DMS114 treated with DMSO at 0.1 percent for 48 hours (cell line): Measurements from ENCODE around the gene LLGL1.
A peak's percentile ranks its signal among the peaks of the same experiment; 100 is the strongest.

Source experiments
- DNase-seq: peaks from one replicate; lab custom pipeline; 2025; ENCODE audit not compliant: unreplicated experiment; lab: John Stamatoyannopoulos, UW

Gene LLGL1

DNA sequence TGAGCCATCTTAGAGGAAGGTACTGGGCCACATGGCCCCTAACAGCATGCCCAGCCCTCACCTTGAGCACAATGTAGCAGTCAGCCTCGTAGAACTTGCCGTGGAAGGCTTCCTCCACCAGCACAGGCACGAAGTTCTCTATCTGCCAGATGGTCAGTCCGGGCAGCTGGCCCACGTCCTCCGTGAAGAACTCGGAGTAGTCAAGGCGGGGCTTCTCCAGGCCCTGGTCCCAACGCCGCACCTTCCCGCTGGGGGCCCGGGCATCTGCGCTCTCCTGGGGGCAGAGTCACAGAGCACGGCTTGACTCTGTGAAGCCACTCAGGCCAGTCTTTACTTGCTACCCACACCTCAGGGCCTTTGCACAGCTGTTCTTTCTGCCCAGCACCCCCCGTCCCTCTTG, 25.8 kb downstream of the LLGL1 start:
- DNase-seq = no peak

DNA sequence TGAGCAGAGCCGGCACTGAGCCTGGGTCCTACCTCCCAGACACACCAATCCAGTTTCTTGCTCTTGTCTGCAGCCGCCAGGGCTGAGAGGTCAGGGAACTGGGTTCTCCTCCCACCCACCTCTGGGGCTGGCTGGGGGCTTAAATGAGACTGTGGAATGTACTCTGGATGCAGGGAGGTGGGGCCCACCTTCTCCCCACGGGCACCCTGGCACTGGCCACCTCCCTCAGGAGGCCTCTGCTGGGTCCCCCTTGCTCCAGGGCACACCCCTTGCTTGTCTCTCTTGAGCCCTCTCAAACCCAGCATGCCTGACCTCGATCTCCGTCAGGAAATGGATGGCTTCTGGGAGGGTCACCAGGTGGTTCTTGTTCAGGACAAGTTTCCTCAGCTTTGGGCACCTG, 26.7 kb downstream of the LLGL1 start:
- DNase-seq = no peak

DNA sequence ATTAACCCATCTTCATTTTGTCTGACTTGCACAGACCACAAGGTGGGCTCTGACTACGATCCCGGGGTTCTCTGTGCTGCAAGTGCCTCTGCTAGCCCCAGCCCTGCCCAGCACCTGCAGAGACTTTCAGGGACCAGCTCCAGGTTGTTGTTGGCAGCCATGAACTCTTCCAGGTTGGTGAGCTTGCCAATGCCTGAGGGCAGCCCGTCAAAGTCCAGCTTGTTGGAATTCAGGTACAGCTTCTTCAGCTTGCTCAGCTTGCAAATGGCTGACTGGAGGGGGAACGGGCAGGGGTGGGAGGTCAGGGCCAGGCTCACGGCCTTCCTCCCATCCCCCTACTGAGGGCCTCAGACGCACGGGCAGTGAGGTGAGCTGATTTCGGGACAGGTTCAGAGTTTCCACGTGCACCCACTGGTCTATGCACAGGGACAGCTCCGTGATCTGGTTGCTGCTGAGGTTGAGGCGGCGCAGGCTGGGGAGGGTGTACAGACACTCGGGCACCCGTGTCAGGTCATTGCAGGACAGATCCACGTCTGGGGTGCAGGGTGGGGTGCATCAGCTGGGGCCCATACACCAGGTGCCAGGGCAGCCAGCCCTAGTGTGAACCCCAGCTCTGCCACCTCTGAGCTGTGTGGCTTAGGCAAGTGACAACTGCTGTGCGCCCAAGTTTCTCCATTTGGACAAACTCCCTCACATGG, 27.9 kb downstream of the LLGL1 start:
- DNase-seq = no peak

DNA sequence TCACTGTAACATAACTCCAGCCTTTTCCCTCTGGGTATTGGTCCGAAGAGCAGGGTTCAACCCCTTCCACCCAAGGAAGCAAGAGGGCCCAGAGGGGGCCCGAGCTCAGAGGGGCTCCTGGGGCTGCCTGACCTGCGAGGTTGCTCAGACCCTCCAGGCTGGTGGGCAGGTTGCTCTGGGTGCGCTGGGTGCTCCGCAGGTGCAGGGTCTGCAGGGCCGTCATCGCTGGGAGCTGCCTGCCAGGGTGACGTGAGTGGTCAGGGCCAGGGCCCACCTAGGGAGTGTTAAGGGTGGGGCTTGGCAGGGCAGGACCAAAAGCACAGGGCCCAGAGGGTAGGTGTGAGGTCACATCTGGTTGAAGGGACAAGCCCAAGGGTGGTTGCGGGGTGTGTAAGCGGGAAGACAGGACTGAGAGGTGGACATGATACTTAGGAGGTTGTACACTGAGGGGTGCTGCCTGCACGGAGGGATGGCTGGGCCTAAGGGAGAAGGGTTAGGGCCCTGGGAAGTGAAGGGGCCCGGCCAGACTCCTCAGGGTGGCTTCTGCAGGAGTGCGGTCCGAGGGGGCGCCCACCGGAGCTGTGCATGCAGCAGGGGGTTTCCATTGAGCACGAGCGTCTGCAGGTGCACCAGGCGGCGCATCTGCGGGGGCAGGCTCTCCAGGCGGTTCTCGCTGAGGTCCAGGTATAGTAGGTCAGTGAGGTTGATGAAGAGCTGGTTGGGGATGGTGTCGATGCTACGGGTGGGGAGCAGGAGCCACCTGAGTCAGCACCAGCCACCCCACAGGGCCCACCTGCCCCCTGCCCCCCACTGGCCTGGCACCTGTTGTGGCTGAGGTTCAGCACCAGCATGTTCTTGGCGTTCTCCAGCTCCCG, 28.7 kb downstream of the LLGL1 start:
- no peak for DNase-seq

DNA sequence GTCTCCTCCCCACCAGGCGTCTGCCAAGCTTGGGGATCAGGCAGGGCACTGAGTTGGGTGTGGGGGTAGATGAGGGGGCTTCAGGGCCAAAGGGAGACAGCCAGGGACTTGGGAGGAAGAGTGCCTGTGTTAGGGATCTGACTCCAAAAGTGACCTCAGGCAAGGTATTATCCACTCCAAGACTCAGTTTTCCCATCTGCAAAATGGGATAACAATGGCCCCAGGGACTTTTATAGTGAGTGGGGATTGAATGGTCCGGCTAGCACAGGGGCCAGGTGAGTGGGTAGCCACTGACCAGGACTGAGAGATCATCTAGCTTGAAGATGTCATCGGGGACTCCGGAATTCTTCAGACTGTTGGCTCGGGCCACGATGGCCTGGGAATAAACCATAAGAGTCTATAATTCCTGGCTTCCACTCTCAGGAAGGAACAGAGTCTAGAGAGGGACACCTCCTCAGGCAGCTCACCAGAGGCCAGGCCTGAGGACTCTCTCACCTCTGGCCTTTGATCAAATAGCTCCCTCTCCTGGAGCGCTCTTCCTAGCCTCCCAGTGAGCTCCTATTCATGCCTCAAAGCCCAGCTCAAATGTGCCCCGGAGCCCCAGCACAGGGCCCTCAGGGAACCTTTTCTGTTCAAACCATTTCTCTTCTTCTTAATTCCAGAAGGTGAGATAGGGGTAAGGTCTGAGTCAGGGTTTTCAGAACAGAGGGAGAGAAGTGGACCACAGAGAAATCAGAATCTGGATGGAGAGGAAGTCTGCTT, 29.6 kb downstream of the LLGL1 start:
- DNase-seq = no peak

DNA sequence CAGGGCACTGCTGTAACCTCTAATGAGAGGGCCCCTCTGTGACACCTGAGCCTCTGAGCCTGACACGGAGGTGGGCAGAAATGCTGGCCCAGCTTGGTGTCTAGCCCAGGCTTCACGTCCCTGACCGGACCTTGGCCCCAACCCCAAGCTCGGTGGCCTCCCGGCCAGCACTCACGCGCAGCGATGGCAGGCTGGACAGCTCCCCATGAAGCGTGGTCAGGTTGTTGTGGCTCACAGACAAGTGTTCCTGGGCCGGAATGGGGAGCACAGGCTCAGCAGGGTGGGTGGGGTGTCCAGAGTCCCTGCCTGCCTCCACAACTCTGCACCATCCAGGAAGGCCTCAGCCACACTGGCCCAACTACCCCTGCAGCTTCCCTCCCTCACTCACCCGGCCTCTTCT, 30.9 kb downstream of the LLGL1 start:
- DNase-seq = no peak

DNA sequence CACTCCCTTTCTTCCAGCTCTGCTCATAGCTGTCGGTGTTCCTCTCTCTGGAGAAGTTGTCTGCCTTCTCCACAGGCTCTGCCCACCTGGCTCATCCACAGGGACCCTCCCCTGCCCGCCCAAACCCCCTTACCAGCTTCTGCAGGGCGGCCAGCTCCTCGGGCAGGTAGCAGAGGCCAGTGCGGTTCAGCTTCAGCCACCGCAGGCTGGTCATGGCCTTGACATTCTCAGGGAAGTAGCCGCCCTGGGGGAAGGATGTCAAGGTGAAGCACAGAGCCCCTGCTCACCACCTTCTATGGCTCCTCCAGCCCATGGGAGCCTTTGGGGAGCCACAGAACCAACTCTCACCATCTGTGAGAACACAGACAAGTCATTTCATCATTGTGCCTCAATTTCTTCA, 31.3 kb downstream of the LLGL1 start:
- DNase-seq = no peak

DNA sequence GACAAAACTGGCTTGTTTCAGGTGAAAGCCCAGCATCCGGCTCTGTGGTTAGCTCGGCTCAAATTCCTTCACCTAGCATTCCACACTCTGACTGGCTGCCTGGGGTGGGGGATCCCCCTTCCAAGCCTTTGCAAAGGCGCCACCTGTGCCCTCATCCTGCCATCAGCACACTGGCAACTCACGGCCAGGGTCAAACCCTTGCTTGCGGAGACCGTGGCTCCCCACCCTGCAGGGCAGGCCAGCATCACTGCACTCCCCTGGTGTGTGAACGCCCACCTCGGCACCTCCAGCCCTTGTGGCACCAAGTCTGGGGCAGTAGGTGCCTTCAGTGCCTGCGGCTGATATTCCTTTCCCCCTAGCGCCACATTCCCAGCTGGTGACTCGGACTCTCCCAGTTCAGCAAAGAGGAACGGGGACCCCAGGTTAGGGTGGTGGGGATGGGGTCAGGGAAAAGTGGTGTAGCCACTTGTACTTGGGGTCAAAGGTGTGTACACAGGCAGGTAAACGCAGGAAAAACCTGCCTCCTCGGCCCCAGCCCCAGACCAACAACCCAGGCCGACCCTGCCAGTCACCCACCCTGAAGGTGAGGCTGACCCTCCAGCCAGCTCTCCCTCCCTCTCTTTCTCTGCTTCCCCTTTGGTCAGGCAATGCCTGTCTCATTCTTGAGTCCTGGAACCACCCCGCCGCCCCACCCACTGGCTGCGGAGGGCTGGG, 32.0 kb downstream of the LLGL1 start:
- DNase-seq = no peak

DNA sequence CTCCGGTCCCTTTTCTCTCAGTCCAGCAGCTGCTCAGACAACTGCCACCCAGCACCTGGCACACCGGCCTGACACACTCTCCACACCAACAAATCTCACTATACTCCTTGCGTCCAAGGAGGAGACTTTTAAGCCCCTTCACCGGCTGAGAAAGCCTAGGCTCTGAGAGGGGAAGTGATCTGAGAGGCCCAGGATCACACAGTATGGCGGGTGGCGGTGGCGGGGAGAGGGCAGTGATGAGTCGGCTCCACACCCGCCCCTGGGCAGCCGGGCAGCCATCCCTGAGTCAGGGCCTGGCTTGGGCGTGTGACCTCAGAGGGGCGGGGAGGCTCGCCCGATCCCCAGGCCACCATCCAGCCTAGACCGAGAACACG, 32.5 kb downstream of the LLGL1 start:
- DNase-seq = no peak

DNA sequence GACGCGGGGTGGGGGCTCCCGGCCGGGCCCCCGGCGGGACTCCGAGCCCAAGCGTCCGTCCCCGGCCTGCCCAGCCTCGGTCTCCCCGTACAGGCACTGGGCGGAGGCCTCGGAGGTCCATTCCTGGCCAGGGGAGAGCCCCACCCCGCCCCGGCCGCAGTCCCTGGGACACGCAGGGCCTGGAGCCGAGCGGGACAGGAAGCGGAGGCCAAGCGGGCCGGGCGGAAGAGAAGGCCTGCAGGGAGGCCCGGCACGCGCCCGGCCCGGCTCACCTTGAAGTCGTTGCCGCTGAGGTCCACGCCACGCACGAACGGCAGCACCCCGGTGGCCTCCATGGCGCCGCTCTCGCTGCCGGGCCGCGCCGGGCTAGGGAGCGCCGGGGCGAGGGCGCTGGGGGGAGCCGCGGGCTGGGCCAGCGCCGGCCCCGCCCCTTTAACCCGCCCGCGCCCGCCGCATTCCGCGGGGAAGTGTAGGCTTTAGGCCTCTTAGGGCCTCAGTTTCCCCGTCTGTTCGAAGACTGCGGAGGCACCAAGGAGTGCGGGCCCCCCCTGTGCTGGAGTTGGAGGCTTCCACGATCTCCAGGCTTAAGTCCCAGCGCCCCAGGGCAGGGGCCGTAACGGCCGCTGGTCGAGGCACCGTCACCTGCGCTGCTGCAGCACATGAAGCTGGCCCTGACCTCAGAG, 33.1 kb downstream of the LLGL1 start, which contains the start of gene FLII:
Gene FLII, minus strand, starts transcription at position 383 of the 683 bp plus-strand sequence. Its CDS starts 48 bp downstream, at position 335.
- no peak for DNase-seq

DNA sequence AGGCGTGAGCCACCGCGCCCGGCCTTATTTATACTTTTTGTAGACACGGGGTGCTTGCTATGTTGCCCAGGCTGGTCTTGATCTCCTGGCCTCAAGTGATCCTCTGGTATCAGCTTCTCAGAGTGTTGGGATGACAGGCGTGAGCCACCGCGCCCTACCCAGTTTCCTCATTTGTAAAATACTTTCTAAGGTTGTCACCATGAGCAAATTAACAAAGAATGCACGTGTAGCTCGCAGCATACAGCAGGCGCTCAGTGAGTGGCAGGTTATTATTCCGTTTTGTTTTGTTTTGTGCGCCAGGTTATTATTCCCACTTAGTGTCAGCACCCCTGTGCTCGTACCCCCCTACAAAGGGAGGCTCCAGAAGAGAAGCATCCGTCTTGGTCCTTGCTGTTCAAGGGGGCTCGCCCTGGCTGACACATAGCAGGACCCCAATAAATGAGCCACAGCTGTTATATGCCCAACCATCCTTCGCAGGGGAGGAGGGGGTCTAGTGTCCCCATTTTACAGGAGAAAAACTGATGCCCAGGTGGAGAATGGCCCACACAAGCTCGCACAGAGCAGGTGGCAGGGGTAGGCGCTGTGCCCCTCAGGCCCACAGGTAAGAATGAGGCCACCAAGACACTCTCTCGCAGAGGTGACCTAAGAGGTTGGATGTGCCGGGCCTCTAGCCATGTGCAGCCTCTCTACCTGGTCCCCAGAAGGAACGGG, 34.3 kb downstream of the LLGL1 start:
- DNase-seq = no peak

DNA sequence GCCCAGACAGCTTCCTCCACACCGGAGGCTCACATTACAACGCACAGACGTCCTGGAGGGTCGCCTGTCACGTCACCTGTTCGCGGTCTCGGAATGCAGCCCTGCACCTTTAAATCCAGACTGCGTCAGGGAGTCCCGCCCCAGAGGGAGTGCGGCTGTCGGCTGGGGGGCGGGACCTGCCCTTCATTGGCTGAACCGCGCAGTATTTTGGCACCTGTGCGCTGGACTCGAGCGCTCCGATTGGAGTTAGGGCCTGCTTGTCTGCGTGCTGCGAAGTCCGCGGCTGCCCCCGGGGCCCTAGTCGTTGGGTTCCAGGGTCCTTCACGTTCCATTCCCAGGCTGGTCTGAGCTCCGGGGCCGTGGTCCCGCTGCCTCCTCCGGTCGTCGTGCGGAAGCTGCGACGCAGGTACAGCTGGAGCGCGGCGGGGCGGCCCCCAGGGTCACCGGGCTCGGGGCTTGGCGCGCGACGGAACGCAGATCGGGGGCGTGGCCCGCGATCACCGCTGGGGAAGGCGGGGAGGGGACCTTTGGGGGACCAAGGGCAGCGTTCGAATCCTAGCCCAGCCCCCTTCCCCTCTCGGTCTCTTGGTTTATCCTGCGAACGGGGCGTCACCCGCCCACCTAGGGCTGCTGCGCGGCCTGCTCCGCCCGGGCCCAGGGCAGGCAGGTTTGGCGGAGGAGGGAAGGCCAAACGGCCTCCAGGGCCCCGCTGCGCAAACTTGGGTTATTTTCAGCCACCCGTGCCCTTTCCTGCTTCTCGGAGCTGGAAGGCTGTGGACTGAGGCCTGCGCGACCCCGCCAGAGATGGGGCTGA, 35.1 kb downstream of the LLGL1 start, which contains the start of gene MIEF2:
Gene MIEF2, plus strand, starts transcription at position 331 of the 814 bp plus-strand sequence. CDS start 2,059 bp downstream, outside the sequence.
- peak; percentile 61 for DNase-seq

DNA sequence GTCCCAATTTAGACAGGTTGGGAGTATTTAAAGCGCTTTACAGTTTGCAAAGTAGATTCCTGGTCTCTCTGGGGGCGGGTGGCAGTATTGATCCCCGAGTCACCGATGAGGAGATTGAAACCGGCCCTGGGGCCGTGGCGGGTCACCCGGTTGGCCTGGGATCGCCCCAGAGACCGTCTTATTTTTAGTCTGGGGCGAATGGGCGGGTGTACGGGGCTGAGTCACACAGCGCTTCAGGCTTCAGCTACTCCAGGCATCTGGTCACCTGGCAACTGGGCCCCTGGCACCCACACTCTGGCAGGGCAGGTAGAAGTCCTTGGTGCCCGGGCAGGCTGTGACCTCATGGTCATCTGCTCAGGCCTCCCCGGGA, 35.7 kb downstream of the LLGL1 start:
- DNase-seq = no peak

DNA sequence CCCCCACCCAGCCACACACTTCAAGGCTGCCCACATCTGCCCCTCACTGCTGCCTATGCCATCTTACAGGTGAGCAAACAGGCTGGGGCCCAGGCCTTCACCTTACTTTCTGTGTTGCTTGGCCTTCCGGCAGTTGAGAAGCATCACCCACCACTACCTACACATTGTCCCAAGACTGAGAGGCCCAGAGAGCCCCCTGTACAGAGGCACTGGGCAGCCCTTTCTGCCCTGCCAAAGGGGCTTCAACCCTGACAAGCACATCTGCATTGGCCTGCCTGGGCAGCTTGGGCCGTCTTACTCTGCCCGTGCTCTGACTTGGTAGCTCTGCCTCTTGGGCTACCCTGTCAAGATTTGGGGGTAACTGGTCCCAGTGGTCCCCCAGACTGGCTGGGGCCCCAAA, 36.2 kb downstream of the LLGL1 start:
- DNase-seq = no peak

DNA sequence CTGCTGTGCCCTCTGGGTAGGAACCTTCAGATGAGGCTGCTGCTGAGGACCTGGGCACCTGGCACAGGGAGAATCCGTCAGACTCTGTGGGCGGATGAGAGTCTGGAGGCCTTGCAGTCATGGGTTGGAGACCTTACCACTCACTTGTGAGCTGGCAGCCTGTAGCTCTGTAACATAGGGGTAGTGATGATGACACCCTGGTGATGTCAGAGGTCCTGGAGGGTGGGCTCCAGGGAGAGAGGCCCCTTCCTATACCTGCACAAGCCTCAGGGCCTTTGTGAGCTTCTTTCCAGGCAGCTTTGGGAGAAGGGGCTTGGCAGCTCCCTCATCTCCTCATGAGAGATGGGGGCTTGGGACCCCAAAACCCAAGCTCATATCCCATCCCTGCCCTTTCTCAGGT, 36.7 kb downstream of the LLGL1 start:
- DNase-seq = no peak

DNA sequence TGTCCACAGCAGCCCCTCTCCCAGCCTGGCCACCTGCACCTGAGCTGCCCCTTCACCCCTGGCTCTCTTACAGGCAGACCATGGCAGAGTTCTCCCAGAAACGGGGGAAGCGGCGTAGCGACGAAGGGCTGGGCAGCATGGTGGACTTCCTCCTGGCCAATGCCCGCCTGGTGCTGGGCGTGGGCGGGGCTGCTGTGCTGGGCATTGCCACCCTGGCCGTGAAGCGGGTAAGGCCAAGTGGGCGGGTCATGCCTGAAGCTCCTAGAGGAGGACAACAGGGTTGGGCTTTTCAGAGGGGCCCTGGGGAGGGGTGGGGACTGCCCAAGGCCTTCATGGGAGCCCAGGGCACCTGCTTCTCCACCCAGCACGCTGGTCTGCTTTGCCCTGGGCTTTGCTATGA, 37.2 kb downstream of the LLGL1 start:
- no peak for DNase-seq

DNA sequence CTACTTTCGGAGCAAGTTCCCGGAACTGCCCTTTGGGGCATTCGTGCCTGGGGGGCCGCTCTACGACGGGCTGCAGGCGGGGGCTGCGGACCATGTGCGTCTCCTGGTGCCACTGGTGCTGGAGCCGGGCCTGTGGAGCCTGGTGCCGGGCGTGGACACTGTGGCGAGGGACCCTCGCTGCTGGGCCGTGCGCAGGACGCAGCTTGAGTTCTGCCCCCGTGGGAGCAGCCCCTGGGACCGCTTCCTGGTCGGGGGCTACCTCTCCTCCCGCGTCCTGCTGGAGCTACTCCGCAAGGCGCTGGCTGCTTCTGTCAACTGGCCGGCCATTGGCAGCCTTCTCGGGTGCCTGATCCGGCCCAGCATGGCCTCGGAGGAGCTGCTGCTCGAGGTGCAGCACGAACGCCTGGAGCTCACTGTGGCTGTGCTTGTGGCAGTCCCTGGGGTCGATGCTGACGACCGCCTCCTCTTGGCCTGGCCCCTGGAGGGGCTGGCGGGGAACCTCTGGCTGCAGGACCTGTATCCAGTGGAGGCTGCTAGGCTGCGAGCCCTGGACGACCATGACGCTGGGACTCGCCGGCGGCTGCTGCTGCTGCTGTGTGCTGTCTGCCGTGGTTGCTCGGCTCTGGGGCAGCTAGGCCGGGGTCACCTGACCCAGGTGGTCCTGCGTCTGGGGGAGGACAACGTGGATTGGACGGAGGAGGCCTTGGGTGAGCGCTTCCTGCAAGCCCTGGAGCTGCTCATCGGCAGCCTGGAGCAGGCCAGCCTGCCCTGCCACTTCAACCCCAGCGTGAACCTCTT, 38.6 kb downstream of the LLGL1 start:
- no peak for DNase-seq

DNA sequence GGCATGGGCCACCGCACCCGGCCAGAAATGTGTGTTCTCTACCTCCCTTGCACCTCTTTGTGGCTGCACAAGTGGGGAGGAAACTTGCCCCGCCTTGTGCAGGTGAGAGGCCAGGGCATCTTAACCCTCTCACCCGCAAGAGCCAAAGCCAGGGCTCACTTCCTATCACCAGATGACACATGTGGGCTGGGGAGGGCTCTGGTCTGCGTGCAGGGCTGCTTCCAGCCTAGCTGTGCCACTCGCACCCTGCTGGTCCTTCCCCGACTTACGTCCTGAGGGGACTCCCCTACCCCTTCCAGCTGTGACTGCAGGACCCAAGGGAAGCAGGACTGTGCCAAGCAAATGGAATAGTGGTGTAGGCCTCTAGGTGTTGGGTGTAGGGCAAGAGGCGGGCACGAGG, 41.9 kb downstream of the LLGL1 start:
- no peak for DNase-seq
